Dendritic cell treated with granulocyte-macrophage colony-stimulating factor and Interleukin-4, amounts not matched to agents 40 ng/mL and 50 ng/mL, for 4 days (primary cell): Measurements from ENCODE around the gene AVL9.
"Not testable (repeated sequence)": the region's sequence is repeated elsewhere in the genome, so short reads cannot be mapped to it uniquely, and the experiment has no call there.

ENCODE experiments used
- H3K27ac Mint-ChIP-seq: one replicate; pipeline ENCODE4 v1.8.0; 2022; ENCODE audit warnings: mild to moderate bottlenecking, mixed read lengths
- H3K27me3 Mint-ChIP-seq: one replicate; pipeline ENCODE4 v1.8.0; 2022; ENCODE audit warnings: mild to moderate bottlenecking, mixed read lengths
- H3K36me3 Mint-ChIP-seq: one replicate; pipeline ENCODE4 v1.8.0; 2022; ENCODE audit warnings: low read depth, mixed read lengths
- H3K4me1 Mint-ChIP-seq: one replicate; pipeline ENCODE4 v1.8.0; 2022; ENCODE audit warnings: low read depth, mixed read lengths
- H3K4me3 Mint-ChIP-seq: one replicate; pipeline ENCODE4 v1.8.0; 2022; ENCODE audit warnings: mild to moderate bottlenecking, moderate library complexity, mixed read lengths
- H3K9me3 Mint-ChIP-seq: one replicate; pipeline ENCODE4 v1.8.0; 2022; ENCODE audit warnings: mixed read lengths
- intact Hi-C: fragments of 100-400 bp; cut with micrococcal nuclease; formaldehyde crosslinking; loops from one replicate; pipeline ENCODE4 v1.15.0; 2022

The AVL9 gene

DNA sequence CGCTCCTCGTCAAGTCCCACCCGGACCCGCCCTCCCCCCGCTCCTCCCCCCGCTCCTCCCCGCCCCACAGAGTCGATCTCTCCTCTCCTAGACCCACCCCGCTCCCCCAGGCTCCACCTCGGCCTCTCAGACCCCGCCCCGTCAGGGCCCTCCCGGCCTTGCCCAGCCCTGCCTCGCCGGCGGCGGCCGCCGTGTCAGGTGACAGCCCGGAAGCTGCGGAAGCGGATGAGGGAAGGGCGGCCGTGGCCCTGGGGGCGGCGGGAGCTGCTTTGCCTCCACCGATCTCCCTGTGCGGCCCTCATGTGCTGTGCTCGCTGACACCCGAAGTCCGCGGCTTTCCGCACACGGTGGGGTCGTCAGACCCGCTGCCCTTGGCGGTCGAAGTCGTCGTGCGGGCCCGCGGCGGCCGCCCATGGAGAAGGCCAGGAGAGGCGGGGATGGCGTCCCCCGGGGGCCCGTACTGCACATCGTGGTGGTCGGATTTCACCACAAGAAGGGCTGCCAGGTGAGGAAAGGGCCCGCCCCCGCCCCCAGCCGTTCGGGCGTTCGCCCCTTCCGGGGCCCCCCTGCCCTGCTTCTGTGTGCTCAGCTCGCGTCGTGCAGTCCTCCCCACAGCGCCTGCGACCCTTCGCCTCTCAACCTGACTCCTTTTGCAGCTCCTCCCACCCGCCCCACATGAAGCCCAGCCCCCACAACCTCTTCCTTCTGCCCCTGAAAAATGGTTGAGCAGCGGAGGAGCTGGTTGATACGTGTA lies at the start of gene AVL9:
Gene AVL9, plus strand, starts transcription at position 192 of the 754 bp plus-strand sequence. Its CDS starts 221 bp downstream, at position 413.
- Mint-ChIP-seq H3K9me3 (no peaks in the 10 kb centered on the region), H3K4me3 (peak within 1 kb of the TSS; percentile 95), H3K4me1 (peaks cover 22% of the 10 kb centered on the region), H3K27me3 (no peaks in the 10 kb centered on the region), H3K27ac (peak within 1 kb of the TSS; percentile 99), H3K36me3 (peaks cover 41% of the 10 kb centered on the region)
- intact Hi-C loops: loop anchor here (10.0 kb wide), 2 partner anchors 569 to 609 kb away; partner anchors contain the start of genes NT5C3A and RP9

GRCh38 chr7:32447218-32447617 lies 48.1 kb upstream of the AVL9 start:
- Mint-ChIP-seq H3K4me3 (no peak overlapping the region), H3K9me3 (peaks cover 12% of the 10 kb centered on the region), H3K36me3 (no peaks in the 10 kb centered on the region), H3K27me3 (no peaks in the 10 kb centered on the region), H3K27ac (no peak overlapping the region), H3K4me1 (peaks cover 5% of the 10 kb centered on the region)
- intact Hi-C loops: no loop called here

DNA sequence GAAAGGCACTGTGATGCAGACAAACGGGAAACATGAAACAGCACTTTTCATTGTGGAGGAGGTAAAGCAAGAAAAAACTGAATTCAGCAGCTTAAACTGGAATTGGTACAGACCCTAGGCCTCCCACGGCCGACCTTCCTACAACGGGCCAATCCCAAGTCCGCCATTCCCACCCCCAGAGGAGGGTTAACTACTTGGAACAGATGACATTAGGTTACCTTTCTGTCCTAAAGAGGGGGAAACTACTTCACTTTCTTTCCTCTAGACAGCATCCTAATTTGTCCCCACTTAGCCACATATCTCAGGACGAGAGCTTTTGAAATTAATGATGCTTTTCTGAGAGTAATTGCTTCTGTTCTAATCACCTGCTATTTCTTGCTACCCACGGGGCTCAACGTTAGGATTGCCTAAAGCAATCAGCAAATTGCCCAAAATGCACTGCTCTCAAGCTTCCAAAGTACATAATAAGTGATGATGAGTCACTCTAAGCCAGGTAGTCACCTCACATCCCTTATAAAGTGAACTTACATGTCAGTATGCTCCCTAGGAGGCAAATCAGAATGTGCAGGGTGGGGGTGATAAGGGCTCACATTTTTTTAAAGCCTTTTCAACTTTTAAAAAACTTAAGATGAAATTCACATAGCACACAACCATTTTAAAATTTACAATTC lies 41.8 kb upstream of the AVL9 start:
- intact Hi-C loops: no loop called here
- Mint-ChIP-seq H3K36me3 (no peaks in the 10 kb centered on the region), H3K27me3 (no peaks in the 10 kb centered on the region), H3K4me1 (peaks cover 5% of the 10 kb centered on the region), H3K9me3 (peaks cover 11% of the 10 kb centered on the region), H3K27ac (no peak overlapping the region), H3K4me3 (no peak overlapping the region)

DNA sequence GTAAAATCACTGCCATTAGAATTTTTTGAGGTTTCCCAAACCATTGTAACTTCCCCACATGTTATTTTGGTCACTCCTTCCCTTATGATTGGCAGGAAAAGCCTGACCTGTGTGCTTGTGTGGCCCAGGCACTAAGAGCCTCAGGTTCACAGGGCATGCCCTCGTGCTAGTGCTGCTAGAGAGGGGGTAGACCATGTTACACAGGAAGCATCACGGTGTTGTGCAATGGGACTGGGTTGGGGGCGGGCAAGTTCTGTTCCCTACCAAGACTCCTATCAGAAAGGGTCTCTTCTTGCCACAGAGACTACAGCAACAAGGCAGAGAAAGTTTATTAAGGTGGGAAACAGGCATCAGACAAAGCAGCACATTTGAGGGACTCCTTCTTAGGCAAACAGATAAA lies 37.3 kb upstream of the AVL9 start:
- H3K9me3 Mint-ChIP-seq: no peaks in the 10 kb centered on the region
- no peaks in the 10 kb centered on the region for H3K4me1 Mint-ChIP-seq
- intact Hi-C loops: no loop called here
- no peaks in the 10 kb centered on the region for H3K27me3 Mint-ChIP-seq
- H3K4me3 Mint-ChIP-seq: no peak overlapping the region
- no peaks in the 10 kb centered on the region for H3K36me3 Mint-ChIP-seq
- no peak overlapping the region for H3K27ac Mint-ChIP-seq

- H3K36me3 Mint-ChIP-seq: no peaks in the 10 kb centered on the region
- no peak overlapping the region for H3K4me3 Mint-ChIP-seq
- no peaks in the 10 kb centered on the region for H3K9me3 Mint-ChIP-seq
- no peak overlapping the region for H3K27ac Mint-ChIP-seq
- intact Hi-C loops: no loop called here
- no peaks in the 10 kb centered on the region for H3K27me3 Mint-ChIP-seq
- H3K4me1 Mint-ChIP-seq: no peaks in the 10 kb centered on the region
Observed at GRCh38 chr7:32459788-32460187, 35.5 kb upstream of the AVL9 start.

- H3K36me3 Mint-ChIP-seq: no peaks in the 10 kb centered on the region
- H3K27ac Mint-ChIP-seq: no peak overlapping the region
- no peak overlapping the region for H3K4me3 Mint-ChIP-seq
- no peaks in the 10 kb centered on the region for H3K4me1 Mint-ChIP-seq
- H3K9me3 Mint-ChIP-seq: no peaks in the 10 kb centered on the region
- H3K27me3 Mint-ChIP-seq: no peaks in the 10 kb centered on the region
- intact Hi-C loops: no loop called here
Observed at GRCh38 chr7:32461484-32461883, 33.8 kb upstream of the AVL9 start.

DNA sequence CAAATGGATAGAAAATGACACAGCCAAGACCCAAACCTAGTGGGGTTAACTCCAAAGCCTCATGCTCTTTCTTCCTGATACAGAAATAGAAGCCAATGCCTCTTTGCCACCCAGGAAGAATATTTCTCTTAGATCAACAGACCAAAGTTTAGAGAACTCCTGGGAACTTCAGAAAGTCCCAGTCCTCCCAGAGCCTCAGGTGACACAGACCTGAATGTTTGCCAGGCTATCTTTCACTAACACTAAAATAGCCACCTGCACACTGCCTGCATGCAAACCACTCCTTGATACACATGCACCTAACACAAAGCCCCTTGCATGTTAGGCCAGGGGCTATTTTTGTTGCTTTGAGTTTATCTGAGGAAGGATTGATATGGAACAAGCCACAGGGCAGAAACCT lies 32.8 kb upstream of the AVL9 start:
- Mint-ChIP-seq H3K27ac (no peak overlapping the region), H3K4me3 (no peak overlapping the region), H3K36me3 (no peaks in the 10 kb centered on the region), H3K4me1 (no peaks in the 10 kb centered on the region), H3K9me3 (no peaks in the 10 kb centered on the region), H3K27me3 (no peaks in the 10 kb centered on the region)
- intact Hi-C loops: no loop called here

DNA sequence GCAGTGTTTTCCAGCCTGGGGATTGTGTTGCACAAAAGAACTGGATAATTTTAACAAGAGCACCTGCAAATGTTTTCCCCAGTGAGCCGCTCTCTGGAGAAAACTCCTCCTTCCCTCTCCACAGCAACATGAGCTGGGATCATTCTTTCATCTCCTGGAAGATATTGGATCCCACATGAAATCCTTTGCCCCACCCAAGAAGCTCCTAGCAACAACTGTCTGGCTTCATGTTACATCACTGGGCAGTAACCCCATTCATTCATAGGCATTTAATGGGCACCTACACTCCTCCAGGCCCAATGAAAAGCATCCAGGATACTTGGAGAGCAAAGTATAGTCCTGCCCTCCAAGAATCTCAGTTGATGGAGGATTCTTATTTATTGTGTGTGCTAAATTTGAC lies 32.3 kb upstream of the AVL9 start:
- no peak overlapping the region for H3K27ac Mint-ChIP-seq
- H3K4me3 Mint-ChIP-seq: no peak overlapping the region
- intact Hi-C loops: no loop called here
- H3K27me3 Mint-ChIP-seq: no peaks in the 10 kb centered on the region
- no peaks in the 10 kb centered on the region for H3K4me1 Mint-ChIP-seq
- H3K9me3 Mint-ChIP-seq: no peaks in the 10 kb centered on the region
- no peaks in the 10 kb centered on the region for H3K36me3 Mint-ChIP-seq

GRCh38 chr7:32464641-32465416 lies 30.5 kb upstream of the AVL9 start:
- intact Hi-C loops: not testable (repeated sequence)

DNA sequence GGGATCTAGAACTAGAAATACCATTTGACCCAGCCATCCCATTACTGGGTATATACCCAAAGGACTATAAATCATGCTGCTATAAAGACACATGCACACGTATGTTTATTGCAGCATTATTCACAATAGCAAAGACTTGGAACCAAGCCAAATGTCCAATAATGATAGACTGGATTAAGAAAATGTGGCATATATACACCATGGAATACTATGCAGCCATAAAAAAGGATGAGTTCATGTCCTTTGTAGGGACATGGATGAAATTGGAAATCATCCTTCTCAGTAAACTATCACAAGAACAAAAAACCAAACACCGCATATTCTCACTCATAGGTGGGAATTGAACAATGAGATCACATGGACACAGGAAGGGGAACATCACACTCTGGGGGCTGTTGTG lies 25.3 kb upstream of the AVL9 start:
- H3K27me3 Mint-ChIP-seq, H3K4me3 Mint-ChIP-seq, intact Hi-C loops, H3K36me3 Mint-ChIP-seq, H3K9me3 Mint-ChIP-seq, H3K4me1 Mint-ChIP-seq, H3K27ac Mint-ChIP-seq: not testable (repeated sequence)

More at GRCh38 chr7:32464641-32465416, 30.5 kb upstream of the AVL9 start:
- H3K36me3 Mint-ChIP-seq, H3K27me3 Mint-ChIP-seq, H3K27ac Mint-ChIP-seq, H3K4me1 Mint-ChIP-seq, H3K4me3 Mint-ChIP-seq, H3K9me3 Mint-ChIP-seq: not testable (repeated sequence)

GRCh38 chr7:32470871-32471270 lies 24.4 kb upstream of the AVL9 start:
- Mint-ChIP-seq H3K27me3 (no peaks in the 10 kb centered on the region), H3K9me3 (no peaks in the 10 kb centered on the region), H3K4me3 (no peak overlapping the region), H3K4me1 (no peaks in the 10 kb centered on the region), H3K27ac (no peak overlapping the region), H3K36me3 (no peaks in the 10 kb centered on the region)
- intact Hi-C loops: no loop called here

DNA sequence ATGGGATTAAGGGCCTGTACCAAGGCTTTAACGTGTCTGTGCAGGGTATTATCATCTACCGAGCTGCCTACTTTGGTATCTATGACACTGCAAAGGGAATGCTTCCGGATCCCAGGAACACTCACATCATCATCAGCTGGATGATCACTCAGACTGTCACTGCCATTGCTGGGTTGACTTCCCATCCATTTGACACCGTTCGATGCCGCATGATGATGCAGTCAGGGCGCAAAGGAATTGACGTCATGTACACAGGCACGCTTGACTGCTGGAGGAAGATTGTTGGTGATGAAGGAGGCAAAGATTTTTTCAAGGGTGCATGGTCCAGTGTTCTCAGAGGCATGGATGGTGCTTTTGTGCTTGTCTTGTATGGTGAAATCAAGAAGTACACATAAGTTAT lies 23.3 kb upstream of the AVL9 start:
- Mint-ChIP-seq H3K27ac (no peak overlapping the region), H3K27me3 (peaks cover under 1% of the 10 kb centered on the region)
- intact Hi-C loops: no loop called here

GRCh38 chr7:32474008-32474407 lies 21.3 kb upstream of the AVL9 start:
- Mint-ChIP-seq H3K36me3 (no peaks in the 10 kb centered on the region), H3K9me3 (no peaks in the 10 kb centered on the region), H3K4me3 (no peak overlapping the region), H3K27ac (no peak overlapping the region), H3K27me3 (peaks cover 1% of the 10 kb centered on the region), H3K4me1 (no peaks in the 10 kb centered on the region)
- intact Hi-C loops: no loop called here

More for the DNA sequence above, 23.3 kb upstream of the AVL9 start:
- Mint-ChIP-seq H3K36me3 (no peaks in the 10 kb centered on the region), H3K4me3 (no peak overlapping the region), H3K9me3 (no peaks in the 10 kb centered on the region), H3K4me1 (no peaks in the 10 kb centered on the region)
